Measurements from ENCODE around the gene TAC4. TPM values are rescaled to one million over a fixed set of nuclear protein-coding genes. Genes with fewer than 3 reads are reported as not detected.

TAC4 gene
- total and polyA plus RNA-seq, 2 of the 13 experiments (the other 11 are each of a cell fraction or from before 2014, with no cell fraction given) = not detected

DNA sequence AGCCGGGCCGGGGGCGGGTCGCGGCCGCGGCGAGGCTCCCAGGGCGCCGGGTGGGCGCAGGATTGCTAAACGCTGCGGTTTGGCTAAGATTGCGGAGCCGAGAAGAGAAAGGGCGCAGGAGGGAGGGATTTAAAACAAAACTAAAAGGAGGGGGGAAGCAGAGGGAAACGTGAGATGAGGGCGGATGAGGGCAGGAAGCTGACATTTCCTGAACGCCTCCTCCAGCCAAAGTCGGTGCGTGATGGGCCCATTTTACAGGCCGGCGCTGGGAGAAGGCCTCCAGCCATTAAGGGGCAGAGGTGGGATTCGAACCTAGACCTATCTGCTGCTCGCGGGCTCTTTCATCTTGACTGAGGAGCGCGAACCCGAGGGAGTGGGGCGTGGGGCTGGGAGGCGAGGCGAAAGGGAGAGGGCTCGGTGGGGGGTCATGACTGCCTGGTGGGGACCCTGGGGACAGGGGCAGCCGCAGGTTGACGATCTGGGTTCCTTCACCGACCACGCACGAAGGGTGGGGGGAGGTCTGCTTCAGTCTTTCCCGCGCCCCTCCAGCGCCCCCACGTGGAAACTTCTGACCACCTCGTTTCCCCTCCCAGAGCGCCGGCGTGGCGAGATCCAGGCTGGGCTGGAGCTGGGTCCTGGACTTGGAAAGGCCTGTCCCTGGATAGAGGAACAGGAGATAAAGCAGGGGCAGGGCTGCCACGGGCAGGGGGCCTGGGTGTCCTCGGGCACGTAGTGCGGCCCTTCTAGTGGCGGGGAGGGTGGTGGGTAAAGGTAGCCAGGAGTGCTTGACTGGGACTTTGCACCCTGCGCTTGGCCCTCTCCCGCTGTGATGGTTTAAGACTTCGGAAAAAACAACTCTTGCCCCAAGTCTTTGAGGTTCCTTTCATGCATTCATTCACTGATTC is 3.8 kb upstream of the TAC4 start (continued):
- TF ChIP-seq, protein P1, sequence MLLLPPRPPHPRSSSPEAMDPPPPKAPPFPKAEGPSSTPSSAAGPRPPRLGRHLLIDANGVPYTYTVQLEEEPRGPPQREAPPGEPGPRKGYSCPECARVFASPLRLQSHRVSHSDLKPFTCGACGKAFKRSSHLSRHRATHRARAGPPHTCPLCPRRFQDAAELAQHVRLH (CRISPR knock-in tag; IDR thresholded peaks at IDR 0.05; ENCODE audit: borderline replicate concordance, low read depth) = peak; percentile 92
- no peak for TF ChIP-seq HOXA5 (CRISPR knock-in tag; IDR thresholded peaks at IDR 0.05)
- peak; percentile 82; the same call in 1 of the 2 replicates for TF ChIP-seq ZMAT3 (CRISPR knock-in tag; conservative IDR thresholded peaks at IDR 0.05)
- 0 out of 2 replicates have a peak, but pooled peaks have one; percentile 61 for TF ChIP-seq ZNF619 (CRISPR knock-in tag; IDR thresholded peaks at IDR 0.05)
- TF ChIP-seq ZBTB20 (CRISPR knock-in tag; IDR thresholded peaks at IDR 0.05; ENCODE audit: borderline replicate concordance, low read depth) = 0 out of 2 replicates have a peak, but pooled peaks have one; percentile 53
- TF ChIP-seq GABPB1 (CRISPR knock-in tag; IDR thresholded peaks at IDR 0.05) = peak; percentile 47; the same call in 1 of the 2 replicates
- no peak for TF ChIP-seq ARNTL (CRISPR knock-in tag; IDR thresholded peaks at IDR 0.05)
- peak; percentile 7; the same call in 1 of the 2 replicates for TF ChIP-seq YEATS4 (CRISPR knock-in tag; IDR thresholded peaks at IDR 0.05; ENCODE audit: borderline replicate concordance)
- TF ChIP-seq FOXP1 (IDR thresholded peaks at IDR 0.05) = no peak
- TF ChIP-seq FOXP1 (CRISPR knock-in tag; IDR thresholded peaks at IDR 0.05) = no peak
- TF ChIP-seq TOPORS (CRISPR knock-in tag; IDR thresholded peaks at IDR 0.05) = 0 out of 2 replicates have a peak, but pooled peaks have one; percentile 44
- TF ChIP-seq RFXAP (CRISPR knock-in tag; IDR thresholded peaks at IDR 0.05; ENCODE audit: borderline replicate concordance) = 0 out of 2 replicates have a peak, but pooled peaks have one; percentile 29
- no peak for TF ChIP-seq HOXA3 (CRISPR knock-in tag; IDR thresholded peaks at IDR 0.05)
- TF ChIP-seq ZNF816 (CRISPR knock-in tag; IDR thresholded peaks at IDR 0.05; ENCODE audit: borderline replicate concordance) = peak; percentile 49; the same call in 1 of the 2 replicates
- peak; percentile 26; the same call in 1 of the 2 replicates for TF ChIP-seq ZNF564 (CRISPR knock-in tag; IDR thresholded peaks at IDR 0.05)
- TF ChIP-seq, protein P2, sequence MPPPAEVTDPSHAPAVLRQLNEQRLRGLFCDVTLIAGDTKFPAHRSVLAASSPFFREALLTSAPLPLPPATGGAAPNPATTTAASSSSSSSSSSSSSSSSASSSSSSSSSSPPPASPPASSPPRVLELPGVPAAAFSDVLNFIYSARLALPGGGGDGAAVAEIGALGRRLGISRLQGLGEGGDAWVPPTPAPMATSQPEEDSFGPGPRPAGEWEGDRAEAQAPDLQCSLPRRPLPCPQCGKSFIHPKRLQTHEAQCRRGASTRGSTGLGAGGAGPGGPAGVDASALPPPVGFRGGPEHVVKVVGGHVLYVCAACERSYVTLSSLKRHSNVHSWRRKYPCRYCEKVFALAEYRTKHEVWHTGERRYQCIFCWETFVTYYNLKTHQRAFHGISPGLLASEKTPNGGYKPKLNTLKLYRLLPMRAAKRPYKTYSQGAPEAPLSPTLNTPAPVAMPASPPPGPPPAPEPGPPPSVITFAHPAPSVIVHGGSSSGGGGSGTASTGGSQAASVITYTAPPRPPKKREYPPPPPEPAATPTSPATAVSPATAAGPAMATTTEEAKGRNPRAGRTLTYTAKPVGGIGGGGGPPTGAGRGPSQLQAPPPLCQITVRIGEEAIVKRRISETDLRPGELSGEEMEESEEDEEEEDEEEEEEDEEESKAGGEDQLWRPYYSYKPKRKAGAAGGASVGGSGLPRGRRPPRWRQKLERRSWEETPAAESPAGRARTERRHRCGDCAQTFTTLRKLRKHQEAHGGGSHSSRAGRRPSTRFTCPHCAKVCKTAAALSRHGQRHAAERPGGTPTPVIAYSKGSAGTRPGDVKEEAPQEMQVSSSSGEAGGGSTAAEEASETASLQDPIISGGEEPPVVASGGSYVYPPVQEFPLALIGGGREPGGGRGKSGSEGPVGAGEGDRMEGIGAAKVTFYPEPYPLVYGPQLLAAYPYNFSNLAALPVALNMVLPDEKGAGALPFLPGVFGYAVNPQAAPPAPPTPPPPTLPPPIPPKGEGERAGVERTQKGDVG (CRISPR knock-in tag; IDR thresholded peaks at IDR 0.05; ENCODE audit: borderline replicate concordance) = peak; percentile 65; the same call in 1 of the 2 replicates
- TF ChIP-seq MAFK (conservative IDR thresholded peaks at IDR 0.05 in 1 of 2, IDR thresholded peaks at IDR 0.05 in 1 of 2; ENCODE audit: low read length in 2 of 2) = no peak
- 0 out of 2 replicates have a peak, but pooled peaks have one; percentile 33 for TF ChIP-seq ARNT2 (CRISPR knock-in tag; IDR thresholded peaks at IDR 0.05; ENCODE audit: low read depth)
- TF ChIP-seq NFE2L1 (CRISPR knock-in tag; IDR thresholded peaks at IDR 0.05; ENCODE audit: borderline replicate concordance) = no peak
- peak; percentile 87 for TF ChIP-seq SRSF1 (optimal IDR thresholded peaks at IDR 0.05; ENCODE audit: low read depth, low read length)
- TF ChIP-seq, protein P3, sequence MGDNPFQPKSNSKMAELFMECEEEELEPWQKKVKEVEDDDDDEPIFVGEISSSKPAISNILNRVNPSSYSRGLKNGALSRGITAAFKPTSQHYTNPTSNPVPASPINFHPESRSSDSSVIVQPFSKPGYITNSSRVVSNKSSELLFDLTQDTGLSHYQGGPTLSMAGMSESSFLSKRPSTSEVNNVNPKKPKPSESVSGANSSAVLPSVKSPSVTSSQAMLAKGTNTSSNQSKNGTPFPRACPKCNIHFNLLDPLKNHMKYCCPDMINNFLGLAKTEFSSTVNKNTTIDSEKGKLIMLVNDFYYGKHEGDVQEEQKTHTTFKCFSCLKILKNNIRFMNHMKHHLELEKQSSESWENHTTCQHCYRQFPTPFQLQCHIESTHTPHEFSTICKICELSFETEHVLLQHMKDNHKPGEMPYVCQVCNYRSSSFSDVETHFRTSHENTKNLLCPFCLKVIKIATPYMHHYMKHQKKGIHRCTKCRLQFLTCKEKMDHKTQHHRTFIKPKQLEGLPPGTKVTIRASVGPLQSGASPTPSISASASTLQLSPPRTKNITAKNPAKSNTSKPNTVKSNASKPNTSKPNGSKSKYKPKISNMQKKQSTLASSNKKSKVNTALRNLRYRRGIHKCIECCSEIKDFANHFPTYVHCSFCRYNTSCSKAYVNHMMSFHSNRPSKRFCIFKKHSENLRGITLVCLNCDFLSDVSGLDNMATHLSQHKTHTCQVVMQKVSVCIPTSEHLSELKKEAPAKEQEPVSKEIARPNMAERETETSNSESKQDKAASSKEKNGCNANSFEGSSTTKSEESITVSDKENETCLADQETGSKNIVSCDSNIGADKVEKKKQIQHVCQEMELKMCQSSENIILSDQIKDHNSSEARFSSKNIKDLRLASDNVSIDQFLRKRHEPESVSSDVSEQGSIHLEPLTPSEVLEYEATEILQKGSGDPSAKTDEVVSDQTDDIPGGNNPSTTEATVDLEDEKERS (CRISPR knock-in tag; IDR thresholded peaks at IDR 0.05) = no peak
- peak; percentile 95 for TF ChIP-seq KDM2A (CRISPR knock-in tag; IDR thresholded peaks at IDR 0.05; ENCODE audit: borderline replicate concordance, low read depth)
- 0 out of 2 replicates have a peak, but pooled peaks have one; percentile 35 for TF ChIP-seq MIER3 (CRISPR knock-in tag; IDR thresholded peaks at IDR 0.05; ENCODE audit: borderline replicate concordance)

Data from HepG2 (cell line).